NK-92 treated with Interleukin-12 subunit alpha and Interleukin-12 subunit beta, amount 100 ng/mL, for 24 hours (cell line): ENCODE results near the gene HBZ.
"Not testable (repeated sequence)": the region's sequence is repeated elsewhere in the genome, so short reads cannot be mapped to it uniquely, and the experiment has no call there.

Source experiments
- DNase-seq: peaks from one replicate; lab custom pipeline; 2025; lab: John Stamatoyannopoulos, UW

HBZ gene

DNA sequence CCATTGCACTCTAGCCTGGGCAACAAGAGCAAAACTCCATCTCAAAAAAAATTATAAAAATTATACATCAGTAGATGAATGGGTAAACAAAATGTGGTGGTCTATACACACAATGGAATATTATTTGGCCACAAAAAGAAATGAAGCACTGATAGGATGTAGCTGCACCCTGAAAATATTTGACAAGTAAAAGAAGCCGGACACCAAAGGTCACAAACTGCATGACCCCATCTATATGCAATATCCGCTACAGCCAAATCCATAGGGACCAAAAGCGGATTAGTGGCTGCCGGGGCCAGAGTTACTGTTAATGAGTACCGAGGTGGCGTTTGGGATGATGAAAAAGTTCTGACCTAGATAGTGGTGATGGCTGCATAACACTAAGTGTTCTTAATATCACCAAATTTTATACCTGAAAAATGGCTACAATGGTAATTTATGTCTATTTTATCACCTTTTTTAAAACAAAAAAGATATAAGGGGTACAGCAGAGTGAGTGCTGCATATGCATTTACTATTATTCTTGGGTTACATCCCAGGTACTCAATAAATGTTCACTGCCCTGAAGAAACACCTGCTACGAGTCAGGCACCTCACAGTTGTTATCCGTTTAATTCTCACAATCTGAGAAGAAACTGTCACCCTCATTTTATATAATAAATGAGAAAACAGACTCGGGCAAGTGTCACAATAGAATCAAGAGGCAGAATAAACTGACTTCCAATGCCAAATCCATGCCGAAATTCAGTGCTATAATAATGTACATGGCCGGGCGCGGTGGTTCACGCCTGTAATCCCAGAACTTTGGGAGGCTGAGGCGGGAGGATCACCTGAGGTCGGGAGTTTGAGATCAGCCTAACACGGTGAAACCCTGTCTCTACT, 27.0 kb downstream of the HBZ start:
- DNase-seq, result no peak

DNA sequence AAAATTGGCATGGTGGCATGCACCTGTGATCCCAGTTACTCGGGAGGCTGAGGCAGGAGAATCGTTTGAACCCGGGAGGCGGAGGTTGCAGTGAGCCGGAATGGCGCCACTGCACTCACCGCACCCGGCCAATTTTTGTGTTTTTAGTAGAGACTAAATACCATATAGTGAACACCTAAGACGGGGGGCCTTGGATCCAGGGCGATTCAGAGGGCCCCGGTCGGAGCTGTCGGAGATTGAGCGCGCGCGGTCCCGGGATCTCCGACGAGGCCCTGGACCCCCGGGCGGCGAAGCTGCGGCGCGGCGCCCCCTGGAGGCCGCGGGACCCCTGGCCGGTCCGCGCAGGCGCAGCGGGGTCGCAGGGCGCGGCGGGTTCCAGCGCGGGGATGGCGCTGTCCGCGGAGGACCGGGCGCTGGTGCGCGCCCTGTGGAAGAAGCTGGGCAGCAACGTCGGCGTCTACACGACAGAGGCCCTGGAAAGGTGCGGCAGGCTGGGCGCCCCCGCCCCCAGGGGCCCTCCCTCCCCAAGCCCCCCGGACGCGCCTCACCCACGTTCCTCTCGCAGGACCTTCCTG, 27.7 kb downstream of the HBZ start, which contains the start of gene HBQ1:
TSS of gene HBQ1 (plus strand) at position 359 of the 575 bp plus-strand sequence. CDS start at position 387, 28 bp downstream.
- no peak for DNase-seq

DNA sequence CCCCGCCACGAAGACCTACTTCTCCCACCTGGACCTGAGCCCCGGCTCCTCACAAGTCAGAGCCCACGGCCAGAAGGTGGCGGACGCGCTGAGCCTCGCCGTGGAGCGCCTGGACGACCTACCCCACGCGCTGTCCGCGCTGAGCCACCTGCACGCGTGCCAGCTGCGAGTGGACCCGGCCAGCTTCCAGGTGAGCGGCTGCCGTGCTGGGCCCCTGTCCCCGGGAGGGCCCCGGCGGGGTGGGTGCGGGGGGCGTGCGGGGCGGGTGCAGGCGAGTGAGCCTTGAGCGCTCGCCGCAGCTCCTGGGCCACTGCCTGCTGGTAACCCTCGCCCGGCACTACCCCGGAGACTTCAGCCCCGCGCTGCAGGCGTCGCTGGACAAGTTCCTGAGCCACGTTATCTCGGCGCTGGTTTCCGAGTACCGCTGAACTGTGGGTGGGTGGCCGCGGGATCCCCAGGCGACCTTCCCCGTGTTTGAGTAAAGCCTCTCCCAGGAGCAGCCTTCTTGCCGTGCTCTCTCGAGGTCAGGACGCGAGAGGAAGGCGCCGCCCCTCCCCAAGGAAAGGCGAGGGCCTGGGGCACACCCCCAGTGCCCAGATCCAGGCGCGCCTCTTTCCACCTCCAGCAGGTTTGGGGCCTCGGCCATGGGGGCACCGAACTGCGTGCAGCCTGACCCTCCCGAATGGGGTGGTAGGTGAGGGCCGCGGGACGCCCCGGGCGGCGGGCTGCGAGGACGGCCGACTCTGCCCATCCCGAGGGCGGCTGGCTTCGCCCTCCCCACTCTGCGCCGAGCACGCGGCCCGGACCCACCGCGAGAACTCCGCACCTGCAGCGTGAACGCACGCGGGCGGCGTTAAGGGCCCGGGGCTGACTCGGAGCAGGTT, 28.5 kb downstream of the HBZ start:
- no peak for DNase-seq

DNA sequence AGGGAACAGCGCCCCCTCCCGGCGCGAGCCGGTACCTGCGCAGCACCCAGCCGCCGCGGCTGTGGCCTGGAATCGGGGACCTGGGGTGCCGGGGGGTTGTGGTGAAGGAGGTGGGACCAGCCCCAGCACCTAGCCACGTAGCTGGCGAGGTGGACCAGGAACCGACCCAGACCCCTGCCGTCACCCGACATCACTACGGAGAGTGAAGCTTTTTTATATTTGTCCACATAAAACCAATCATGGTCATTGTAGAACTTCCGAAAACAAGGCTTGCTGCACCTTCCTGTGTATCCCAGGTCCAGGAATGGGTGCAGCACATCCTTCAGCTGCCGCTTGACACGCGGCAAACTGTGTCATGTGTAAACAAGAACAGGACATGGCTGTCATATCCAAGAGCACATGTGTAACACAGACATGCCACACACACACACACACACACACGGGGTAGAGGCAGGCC, 29.1 kb downstream of the HBZ start:
- no peak for DNase-seq

DNA sequence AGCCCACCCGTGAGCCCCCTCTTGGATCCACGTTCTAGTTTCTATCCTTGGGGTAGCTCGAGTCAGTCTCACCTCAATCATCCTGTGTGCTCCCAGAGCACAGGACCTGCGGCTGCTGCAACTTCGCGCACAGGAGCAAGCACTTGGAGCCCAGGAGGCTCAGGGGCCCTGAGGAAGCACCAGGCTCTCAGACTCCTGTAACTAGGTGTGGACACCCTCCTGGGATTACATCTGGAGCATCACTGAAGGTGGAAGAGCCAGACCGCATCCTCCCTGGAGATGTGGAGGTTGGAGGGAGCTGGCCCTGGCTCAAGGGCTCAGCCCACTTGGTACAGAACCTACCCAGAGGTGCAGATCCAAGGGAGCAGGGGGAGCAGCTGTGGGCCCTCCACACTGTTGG, 30.6 kb downstream of the HBZ start:
- DNase-seq, result no peak

DNA sequence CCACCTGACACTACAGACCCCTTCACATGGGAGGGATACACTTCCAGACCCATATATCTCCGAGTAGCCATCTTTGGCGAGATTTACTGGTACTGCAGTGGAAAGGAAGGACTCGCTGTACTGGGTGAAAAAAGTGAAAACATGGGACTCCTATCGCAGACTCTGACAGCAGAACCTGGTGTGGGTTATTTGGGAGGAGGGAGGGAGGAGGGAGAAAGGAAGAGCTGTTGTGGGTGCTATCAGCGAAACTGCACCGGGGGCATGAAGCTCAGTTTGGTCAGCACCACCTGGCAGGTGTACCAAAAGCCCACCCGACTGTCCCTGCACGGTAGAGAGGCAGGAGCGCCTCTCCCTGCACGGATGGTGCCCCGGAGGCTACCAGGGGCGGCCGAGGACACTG, 32.8 kb downstream of the HBZ start:
- DNase-seq, result no peak

DNA sequence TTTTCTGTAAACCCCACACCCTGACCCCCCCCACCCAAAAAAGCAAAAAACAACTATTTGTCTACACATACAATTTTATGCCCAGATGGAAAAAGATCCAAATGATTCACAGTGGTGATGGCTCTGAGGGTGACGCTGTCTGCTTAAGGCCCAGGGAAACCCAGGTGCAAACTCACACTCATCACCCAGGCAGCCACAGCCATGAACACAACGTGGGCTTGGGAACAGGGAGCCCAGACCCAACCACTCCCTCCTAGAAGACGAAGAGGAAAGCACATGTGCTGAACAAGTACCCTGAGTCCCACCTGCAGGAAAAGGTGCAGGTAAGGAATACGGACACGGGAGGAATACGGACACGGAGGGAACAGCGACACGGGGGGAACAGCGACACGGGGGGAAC, 33.2 kb downstream of the HBZ start:
- no peak for DNase-seq

DNA sequence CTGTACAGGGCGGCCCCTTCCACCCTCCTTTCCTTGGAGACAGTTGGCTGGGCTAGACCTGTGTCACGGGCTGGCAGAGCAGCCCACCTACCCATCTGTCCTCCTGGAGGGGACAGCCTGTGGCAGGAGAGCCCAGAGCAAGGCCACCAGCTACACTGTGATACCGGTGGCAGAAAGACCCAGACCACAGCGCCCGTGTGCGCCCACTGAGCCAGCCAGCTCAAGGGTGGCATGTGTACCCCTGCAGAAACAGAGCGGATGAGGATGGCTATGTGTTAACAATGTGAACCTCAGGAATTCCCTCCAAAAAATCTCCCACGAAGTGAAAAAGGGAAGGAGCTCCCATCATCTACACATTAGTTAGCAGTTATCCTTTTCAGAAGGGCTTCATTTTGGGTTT, 34.9 kb downstream of the HBZ start:
- DNase-seq, result no peak

DNA sequence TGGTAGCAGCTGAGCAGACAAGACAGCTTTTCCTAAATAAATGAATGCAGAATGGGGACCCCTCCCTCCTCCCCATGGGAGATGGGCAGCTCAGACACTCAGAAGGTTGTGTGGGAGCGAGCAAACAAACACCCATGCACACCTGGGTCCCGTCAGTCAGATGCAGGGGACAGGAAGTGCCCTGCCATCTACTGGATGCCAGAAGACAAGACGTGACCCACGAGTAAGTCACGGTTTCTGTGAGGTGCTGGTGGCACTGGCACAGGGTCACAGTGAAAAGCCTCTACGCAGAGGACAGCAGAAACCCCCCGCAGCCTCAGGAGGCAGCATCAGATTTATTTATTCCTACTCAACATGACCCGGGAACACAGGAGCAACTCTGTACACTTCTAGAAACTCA, 36.2 kb downstream of the HBZ start:
- DNase-seq, result no peak

DNA sequence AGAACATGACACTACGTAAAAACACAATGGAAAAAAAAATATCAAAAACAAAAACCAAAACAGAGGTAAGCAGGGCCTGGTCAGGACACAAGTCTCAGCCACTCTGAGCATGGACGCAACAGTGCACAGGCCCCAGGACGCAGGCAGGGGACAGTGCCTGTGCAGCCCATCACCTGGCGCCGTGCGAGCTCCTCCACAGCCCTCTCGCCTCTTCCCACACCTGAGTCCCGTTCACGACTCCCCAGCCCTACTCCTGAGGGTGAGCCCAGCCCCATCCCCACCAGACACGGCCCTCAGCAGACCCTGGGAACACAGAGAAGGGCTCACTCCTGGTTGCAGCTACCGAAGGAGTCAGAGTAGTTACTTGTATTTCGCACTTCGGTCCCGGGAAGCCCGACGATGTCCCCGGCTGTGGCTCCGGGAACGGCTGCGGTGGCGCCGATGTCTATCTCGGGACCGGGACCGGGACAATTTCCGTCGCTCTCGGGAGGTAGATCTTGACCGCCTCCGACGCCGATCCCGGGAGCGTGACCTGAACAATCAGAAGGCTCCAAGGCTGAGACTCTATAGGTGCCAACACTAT, 37.3 kb downstream of the HBZ start:
- DNase-seq, result no peak

DNA sequence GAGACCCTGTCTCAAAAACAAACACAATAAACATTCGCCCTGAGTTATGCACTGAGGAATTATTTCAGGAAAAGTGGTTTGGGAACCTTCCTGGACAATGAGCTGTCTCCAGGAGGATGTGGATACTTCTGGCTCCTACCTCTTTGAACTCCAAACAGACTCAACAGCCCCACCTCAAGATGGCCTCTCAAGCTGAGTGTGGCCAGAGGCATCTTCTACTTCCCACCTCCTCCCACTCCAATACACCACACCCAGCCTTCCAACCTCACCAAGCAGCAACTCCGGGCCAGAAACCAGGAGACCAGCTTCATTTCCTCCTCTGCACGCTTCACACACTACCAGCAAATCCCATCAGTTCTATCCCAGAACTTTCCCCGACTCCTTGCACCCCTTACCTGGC, 39.4 kb downstream of the HBZ start:
- DNase-seq, result no peak

DNA sequence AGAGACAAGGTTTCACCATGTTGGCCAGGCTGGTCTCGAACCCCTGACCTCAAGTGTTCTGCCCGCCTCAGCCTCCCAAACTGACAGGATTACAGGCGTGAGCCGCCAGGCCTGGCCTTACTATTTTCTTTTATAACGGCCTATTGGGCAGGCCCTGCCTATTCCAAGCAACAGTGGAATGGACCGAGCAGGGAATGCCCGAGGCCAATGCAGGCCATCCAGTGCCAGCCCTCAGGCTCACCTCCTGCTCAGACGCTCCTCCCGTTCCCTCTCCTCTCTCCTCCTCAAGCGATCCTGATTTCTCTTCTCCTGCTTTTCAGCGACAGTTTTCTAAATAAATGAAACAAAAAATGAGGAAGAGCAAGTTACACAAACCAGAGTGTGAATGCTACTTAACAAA, 40.2 kb downstream of the HBZ start:
- DNase-seq, result no peak

DNA sequence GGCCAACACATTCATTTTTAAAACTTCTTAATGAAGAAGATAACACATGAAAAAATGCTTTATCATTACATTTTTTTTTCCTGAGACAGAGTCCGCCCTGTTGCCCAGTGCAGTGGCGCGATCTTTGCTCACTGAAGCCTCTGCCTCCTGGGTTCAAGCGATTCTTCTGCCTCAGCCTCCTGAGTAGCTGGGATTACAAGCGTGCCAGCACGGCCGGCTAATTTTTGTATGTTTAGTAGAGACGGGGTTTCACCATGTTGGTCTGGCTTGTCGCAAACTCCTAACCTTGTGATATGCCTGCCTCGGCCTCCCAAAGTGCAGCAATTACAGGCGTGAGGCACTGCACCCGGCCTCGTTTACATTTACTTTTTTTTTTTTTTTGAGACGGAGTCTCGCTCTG, 41.0 kb downstream of the HBZ start:
- DNase-seq, result no peak

DNA sequence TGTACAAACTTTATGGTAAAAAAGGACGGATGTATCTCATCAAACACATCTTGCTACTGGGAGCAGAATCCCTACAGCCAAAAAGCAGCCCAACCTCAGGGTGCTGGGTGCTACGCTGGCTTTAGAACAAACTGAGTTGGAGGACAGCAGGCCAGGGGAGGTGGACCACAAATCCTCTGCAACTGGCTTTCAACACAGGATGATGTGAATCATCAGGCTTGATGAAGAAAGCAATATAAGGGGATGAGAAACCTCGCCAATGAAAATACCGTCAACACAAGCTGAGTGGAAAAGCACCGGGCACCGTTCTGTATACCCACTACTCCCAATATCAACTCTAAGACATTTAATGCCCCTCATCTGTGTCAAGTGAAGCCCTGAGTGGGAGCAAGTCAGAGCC, 42.1 kb downstream of the HBZ start:
- no peak for DNase-seq

DNA sequence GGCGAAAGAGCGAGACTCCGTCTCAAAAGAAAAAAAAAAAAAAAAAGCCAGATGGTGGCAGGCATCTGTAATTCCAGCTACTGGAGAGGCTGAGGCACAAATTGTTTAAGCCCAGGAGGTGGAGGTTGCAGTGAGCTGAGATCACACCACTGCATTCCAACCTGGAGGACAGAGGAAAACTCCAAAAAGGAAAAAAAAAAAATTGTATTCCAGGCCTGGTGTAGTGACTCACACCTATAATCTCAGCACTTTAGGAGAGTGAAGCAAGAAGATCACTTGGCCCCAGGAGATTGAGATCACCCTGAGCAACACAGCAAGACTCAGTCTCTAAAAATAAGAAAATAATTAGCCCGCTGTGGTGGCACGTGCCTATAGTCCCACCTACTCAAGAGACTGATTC, 47.9 kb downstream of the HBZ start:
- no peak for DNase-seq

DNA sequence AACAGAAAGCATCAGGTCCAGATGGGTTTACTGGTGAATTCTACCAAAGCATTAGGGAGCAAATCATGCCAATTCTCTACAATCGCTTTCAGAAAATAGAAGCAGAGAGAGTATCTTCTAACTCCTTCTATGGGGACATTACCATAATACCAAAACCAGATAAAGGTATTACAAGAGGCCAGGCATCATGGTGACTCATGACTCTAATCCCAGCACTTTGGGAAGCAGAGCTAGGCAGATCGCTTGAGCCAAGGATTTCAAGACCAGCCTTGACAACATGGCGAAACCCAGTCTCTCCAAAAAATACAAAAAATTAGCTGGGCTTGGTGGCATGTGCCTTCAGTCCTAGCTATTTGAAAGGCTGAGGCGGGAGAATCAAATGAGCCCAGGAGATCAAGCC, 50.8 kb downstream of the HBZ start:
- no peak for DNase-seq

DNA sequence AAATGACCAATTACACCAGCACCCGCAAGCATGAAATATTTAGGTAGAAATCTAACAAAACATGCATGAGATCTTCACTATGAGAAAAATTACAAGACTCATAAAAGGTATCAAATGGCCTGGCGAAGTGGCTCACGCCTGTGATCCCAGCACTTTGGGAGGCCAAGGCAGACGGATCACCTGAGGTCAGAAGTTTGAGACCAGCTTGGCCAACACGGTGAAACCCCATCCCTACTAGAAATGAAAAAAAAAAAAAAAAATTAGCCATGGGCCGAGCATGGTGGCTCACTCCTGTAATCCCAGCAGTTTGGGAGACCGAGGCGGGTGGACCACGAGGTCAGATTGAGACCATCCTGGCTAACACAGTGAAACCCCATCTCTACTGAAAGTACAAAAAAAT, 51.6 kb downstream of the HBZ start:
- not testable (repeated sequence) for DNase-seq
